DOHH2 (cell line): ENCODE results near the gene MRM2.

Source experiments
- H3F3A ChIP-seq: fragments of 200-600 bp; sonication (generic), shearing (Covaris generic); 2 replicates; pipeline ENCODE4 v1.6.0; 2016; ENCODE audit warnings: antibody characterized with exemption, mild to moderate bottlenecking; ENCODE audit not compliant: control insufficient read depth, insufficient read depth
- H3K27ac ChIP-seq: fragments of 200-600 bp; sonication (generic); 2 replicates; pipeline ENCODE4 v1.5.1; 2014; ENCODE audit warnings: low read depth, mild to moderate bottlenecking, low read length, moderate library complexity
- H3K27me3 ChIP-seq: fragments of 200-600 bp; sonication (generic); 2 replicates; pipeline ENCODE4 v1.6.1; 2014; ENCODE audit warnings: mild to moderate bottlenecking, low read length, mixed read lengths; ENCODE audit not compliant: control insufficient read depth
- H3K36me3 ChIP-seq: fragments of 200-600 bp; sonication (generic); 2 replicates; pipeline ENCODE4 v1.6.1; 2014; ENCODE audit warnings: mild to moderate bottlenecking, low read length, moderate library complexity, mixed read lengths; ENCODE audit not compliant: control insufficient read depth
- H3K4me1 ChIP-seq: fragments of 200-600 bp; sonication (generic); 2 replicates; pipeline ENCODE4 v1.6.1; 2014; ENCODE audit warnings: mild to moderate bottlenecking, low read length, mixed read lengths; ENCODE audit not compliant: control insufficient read depth
- H3K4me2 ChIP-seq: fragments of 200-600 bp; sonication (generic); 2 replicates; pipeline ENCODE4 v1.6.0; 2014; ENCODE audit warnings: mild to moderate bottlenecking, low read length, moderate library complexity
- H3K4me3 ChIP-seq: fragments of 200-600 bp; sonication (generic); 2 replicates; pipeline ENCODE4 v1.5.1; 2014; ENCODE audit warnings: mild to moderate bottlenecking, low read length, mixed read lengths
- H3K79me2 ChIP-seq: fragments of 200-600 bp; sonication (generic); 2 replicates; pipeline ENCODE4 v1.6.1; 2014; ENCODE audit warnings: mild to moderate bottlenecking, low read length, mixed read lengths; ENCODE audit not compliant: control insufficient read depth
- H3K9me2 ChIP-seq: fragments of 200-600 bp; sonication (generic); replicated peaks from 2 replicates; pipeline ENCODE4 v1.6.1; 2014; ENCODE audit warnings: mild to moderate bottlenecking, low read length, mixed read lengths; ENCODE audit not compliant: control insufficient read depth
- H3K9me3 ChIP-seq: fragments of 200-600 bp; sonication (generic); 2 replicates; pipeline ENCODE4 v1.6.1; 2014; ENCODE audit warnings: antibody characterized with exemption, low read length, mixed read lengths; ENCODE audit not compliant: control insufficient read depth, insufficient read depth
- H4K20me1 ChIP-seq: fragments of 200-600 bp; sonication (generic); 2 replicates; pipeline ENCODE4 v1.6.0; 2014; ENCODE audit warnings: low read depth, mild to moderate bottlenecking, antibody characterized with exemption, low read length, moderate library complexity; ENCODE audit not compliant: control insufficient read depth, insufficient read depth
- EZH2phosphoT487 ChIP-seq: fragments of 200-600 bp; sonication (generic); IDR thresholded peaks from 2 replicates; pipeline ENCODE4 v1.6.1; 2017; ENCODE audit warnings: borderline replicate concordance, mild to moderate bottlenecking, antibody characterized with exemption, low read length, moderate library complexity, mixed read lengths
- TF ChIP-seq, protein P1 (sequence below): fragments of 200-600 bp; sonication (generic); IDR thresholded peaks from one replicate; pipeline ENCODE4 v1.5.1; 2014; ENCODE audit warnings: antibody characterized with exemption, mild to moderate bottlenecking, low read depth, low read length; ENCODE audit not compliant: poor library complexity, severe bottlenecking

MRM2 gene

DNA sequence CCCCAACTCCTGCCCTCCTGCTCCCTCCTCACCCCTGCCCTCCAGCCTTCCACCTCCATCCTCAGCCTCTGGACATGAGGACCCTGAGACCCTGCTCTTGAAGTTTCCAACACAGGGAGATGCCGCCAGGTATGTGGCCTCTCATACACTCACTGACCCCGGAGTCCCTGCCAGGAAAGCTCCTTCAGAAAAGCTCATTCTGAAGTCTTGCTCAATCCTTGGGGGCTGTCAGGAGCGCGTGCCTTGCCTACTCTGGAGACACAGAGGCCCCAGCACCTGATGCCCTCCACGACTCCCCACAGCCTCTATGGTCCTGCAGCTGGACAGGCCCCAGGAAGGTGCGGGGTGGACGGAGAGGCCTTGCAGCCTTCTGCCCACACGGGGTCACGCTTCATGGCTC, 11.0 kb upstream of the MRM2 start:
- no peaks in the 10 kb centered on the region for H3K79me2 ChIP-seq

DNA sequence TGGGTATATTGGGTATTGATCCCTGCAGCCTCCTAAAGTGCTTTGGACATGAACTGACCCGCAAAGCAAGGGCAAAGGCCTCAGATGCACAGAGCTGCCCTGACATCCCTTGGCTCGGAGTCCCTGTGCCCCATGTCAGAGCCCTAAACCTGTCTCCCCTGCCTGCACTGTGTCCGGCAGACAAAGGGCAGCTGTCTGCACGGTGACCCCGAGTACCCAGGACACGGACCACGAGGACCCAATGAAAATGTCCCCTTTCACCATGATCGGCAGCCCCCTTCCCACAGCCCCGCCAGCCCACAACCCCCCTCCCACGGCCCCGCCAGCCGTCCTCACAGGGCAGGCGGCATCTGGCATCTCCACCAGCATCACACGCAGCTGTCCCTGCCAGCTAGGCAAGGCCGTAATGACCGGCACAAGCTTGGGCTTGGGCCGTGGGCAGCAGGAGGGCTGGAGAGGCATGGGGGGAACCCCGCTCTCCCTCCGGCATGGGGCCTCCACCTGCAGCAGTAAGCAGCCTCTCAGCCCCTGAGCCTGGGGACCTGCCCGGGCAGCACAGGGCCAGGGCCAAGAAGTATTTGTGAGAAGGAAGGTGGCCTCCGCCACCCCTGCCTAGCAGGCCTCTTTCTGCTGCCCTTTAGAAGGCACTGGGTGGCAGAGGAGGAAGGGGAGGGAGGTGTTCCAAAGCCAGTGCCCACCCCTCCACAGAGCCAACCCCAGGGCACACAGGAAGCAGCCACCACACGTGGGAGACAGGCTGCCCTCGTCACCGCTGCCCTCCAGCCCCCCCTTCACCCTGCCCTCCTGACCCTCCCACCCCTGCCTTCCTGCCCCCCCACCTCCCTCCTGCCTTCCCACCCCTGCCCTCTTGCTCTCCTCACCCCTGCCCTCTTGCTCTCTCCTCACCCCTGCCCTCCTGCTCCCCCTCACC, 10.1 kb upstream of the MRM2 start:
- Histone ChIP-seq H3K9me3 (no peaks in the 10 kb centered on the region), H3F3A (peaks cover 7% of the 10 kb centered on the region; the same call in 1 of the 2 replicates), H3K4me3 (no peak overlapping the region), H3K4me1 (peaks cover 3% of the 10 kb centered on the region), H3K4me2 (no peak overlapping the region), H3K36me3 (peaks cover 44% of the 10 kb centered on the region; the same call in 1 of the 2 replicates), H3K27ac (no peak overlapping the region), H3K9me2 (no peaks in the 10 kb centered on the region), H3K27me3 (no peaks in the 10 kb centered on the region), H4K20me1 (no peaks in the 10 kb centered on the region), H3K79me2 (no peaks in the 10 kb centered on the region)
- TF ChIP-seq, protein P1, sequence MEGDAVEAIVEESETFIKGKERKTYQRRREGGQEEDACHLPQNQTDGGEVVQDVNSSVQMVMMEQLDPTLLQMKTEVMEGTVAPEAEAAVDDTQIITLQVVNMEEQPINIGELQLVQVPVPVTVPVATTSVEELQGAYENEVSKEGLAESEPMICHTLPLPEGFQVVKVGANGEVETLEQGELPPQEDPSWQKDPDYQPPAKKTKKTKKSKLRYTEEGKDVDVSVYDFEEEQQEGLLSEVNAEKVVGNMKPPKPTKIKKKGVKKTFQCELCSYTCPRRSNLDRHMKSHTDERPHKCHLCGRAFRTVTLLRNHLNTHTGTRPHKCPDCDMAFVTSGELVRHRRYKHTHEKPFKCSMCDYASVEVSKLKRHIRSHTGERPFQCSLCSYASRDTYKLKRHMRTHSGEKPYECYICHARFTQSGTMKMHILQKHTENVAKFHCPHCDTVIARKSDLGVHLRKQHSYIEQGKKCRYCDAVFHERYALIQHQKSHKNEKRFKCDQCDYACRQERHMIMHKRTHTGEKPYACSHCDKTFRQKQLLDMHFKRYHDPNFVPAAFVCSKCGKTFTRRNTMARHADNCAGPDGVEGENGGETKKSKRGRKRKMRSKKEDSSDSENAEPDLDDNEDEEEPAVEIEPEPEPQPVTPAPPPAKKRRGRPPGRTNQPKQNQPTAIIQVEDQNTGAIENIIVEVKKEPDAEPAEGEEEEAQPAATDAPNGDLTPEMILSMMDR: no peak
- TF ChIP-seq EZH2phosphoT487: no peak

More for the DNA sequence above, 11.0 kb upstream of the MRM2 start:
- TF ChIP-seq, protein P1: no peak
- no peak for TF ChIP-seq EZH2phosphoT487
- Histone ChIP-seq H3K4me2 (no peak overlapping the region), H3K9me2 (no peaks in the 10 kb centered on the region), H3K9me3 (no peaks in the 10 kb centered on the region), H3K27ac (no peak overlapping the region), H3K4me3 (no peak overlapping the region), H3K27me3 (no peaks in the 10 kb centered on the region), H3K36me3 (peaks cover 43% of the 10 kb centered on the region; the same call in 1 of the 2 replicates), H3F3A (peaks cover 4% of the 10 kb centered on the region; the same call in 1 of the 2 replicates), H3K4me1 (no peaks in the 10 kb centered on the region; the same call in 1 of the 2 replicates), H4K20me1 (no peaks in the 10 kb centered on the region)

DNA sequence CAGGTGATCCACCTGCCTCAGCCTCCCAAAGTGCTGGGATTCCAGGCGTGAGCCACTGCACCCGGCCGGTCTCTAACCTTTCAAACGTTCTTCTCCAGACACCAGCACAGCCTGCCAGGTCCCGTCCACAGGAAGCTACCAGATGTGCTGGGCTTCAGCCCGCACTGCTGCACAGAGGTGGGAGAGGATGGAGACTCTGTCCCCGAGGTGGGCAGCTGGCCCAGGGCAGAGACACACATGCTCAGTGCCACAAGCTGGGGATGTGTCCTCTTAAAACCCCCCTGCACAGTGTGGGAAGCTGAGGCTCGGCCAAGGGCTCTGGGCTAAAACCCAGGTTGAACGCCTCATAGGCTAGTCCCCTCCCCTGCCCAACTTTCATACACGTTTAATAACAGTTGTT, 9.4 kb upstream of the MRM2 start:
- H3K27me3 ChIP-seq: no peaks in the 10 kb centered on the region
- peaks cover 41% of the 10 kb centered on the region for H3K36me3 ChIP-seq
- no peaks in the 10 kb centered on the region for H3K9me2 ChIP-seq
- H3F3A ChIP-seq: peaks cover 7% of the 10 kb centered on the region; the same call in 1 of the 2 replicates
- no peak overlapping the region for H3K27ac ChIP-seq
- H4K20me1 ChIP-seq: no peaks in the 10 kb centered on the region
- peaks cover 10% of the 10 kb centered on the region for H3K4me1 ChIP-seq
- TF ChIP-seq EZH2phosphoT487: no peak
- TF ChIP-seq, protein P1: no peak
- H3K79me2 ChIP-seq: peaks cover 4% of the 10 kb centered on the region
- no peak overlapping the region for H3K4me2 ChIP-seq
- no peak overlapping the region for H3K4me3 ChIP-seq
- H3K9me3 ChIP-seq: no peaks in the 10 kb centered on the region
